ENCODE data around the gene GRAMD2B.
"Not testable (repeated sequence)": the region's sequence is repeated elsewhere in the genome, so short reads cannot be mapped to it uniquely, and the experiment has no call there.

Gene GRAMD2B

GRCh38 chr5:126449751-126450271, 26.6 kb downstream of the GRAMD2B start:
- peak; percentile 75 for DNase-seq (ENCODE audit: low spot score)

- no peak for DNase-seq (ENCODE audit: low spot score)
These were observed 27.1 kb downstream of the GRAMD2B start for GRCh38 chr5:126450346-126450745.

DNA sequence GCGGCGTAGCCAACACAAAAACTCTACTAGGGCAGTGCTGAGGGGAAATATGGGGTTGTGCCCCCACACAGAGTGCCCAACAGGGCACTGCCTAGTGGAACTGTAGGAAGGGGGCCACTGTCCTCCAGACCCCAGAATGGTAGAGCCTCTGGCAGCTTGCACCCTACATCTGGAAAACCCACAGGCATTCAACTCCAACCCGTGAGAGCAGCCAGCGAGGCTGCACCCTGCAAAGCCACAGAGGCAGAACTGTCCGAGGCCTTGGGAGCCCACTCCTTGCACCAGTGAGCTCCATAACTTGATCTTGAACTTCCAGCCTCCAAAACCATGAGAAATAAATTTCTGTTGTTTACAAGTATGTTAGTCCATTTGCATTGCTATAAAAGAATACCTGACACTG, 27.7 kb downstream of the GRAMD2B start:
- no peak for DNase-seq (ENCODE audit: low spot score)

DNA sequence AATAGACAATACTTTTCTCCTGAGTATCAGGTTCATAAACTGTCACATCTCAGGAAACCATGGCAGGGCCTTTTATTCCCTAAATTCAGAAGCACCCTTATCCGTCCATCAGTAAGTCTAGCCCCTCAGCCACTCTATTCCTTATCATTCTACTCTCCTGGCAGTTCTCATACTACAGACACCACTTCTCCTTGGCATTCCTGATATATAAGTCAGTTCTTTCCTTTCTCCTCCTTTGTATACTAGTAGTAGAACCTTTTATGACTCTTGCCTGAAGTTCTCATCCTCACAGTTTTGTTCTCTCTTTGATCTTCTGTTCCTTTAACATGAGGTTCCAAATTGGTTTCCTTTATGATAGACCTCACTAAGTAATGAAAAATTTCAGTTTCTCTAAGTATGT, 29.3 kb downstream of the GRAMD2B start:
- no peak for DNase-seq (ENCODE audit: low spot score)

DNA sequence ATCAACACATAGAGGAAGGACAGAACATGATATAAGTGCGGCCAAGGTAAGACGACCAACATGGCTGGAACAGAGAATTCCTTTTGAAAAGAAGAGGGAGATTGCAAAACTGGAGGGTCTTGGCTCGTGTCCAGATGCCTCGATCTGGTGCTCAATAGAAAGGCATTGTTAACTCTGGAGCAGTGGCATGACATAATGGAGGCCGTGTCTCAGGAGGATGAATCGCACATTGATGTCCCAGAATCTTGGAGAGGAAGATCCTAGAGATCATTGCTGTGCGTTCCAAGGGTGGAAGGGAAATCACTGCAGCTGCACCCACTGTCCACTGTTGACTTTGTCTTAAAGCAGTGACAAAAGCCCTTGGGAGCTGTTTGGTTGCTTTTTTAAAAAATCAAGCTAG, 30.9 kb downstream of the GRAMD2B start:
- DNase-seq (ENCODE audit: low spot score) = no peak

DNA sequence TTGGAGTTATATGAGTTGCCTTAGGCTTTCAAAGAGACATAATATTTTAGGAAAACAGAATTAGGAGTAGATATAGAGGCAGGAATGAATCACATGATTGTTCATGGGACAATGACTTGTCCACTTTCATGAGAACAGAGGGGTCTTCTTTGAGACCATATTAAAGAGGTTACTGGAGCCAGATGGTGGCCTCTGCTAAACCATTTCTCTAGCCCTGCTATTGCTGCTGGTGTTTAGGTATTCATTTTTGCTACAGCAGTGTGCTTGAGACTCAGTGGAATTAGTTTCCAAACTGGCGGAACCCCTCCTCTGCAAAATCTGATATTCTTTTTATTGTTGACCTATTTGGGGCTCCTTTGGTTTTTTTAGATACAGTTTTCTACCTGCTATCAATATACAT, 31.3 kb downstream of the GRAMD2B start:
- DNase-seq (ENCODE audit: low spot score) = no peak

- DNase-seq (ENCODE audit: low spot score) = no peak
These were observed 32.1 kb downstream of the GRAMD2B start for GRCh38 chr5:126455264-126455663.

GRCh38 chr5:126455728-126456127, 32.5 kb downstream of the GRAMD2B start:
- DNase-seq (ENCODE audit: low spot score) = peak; percentile 26

GRCh38 chr5:126456217-126456820, 33.1 kb downstream of the GRAMD2B start:
- no peak for DNase-seq (ENCODE audit: low spot score)

DNA sequence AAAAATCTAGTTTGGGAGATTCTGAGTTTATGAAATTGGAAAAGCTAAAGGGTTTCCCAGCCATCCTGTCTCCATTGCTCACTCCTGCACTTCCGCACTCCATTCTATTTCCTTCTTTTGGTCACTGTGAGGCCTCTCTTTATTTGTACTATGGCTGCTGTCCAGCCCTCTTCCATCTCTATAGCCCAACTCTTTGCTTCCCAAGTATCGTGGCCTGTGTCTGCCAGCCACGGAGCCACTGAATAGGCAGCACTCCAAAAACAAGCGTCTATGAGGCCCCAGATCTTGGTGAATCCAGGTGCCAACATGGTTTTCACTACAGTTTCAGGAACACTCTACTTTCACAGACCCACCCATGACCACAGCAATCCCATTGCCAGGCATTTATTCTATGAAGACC, 37.2 kb downstream of the GRAMD2B start:
- no peak for DNase-seq (ENCODE audit: low spot score)

- DNase-seq (ENCODE audit: low spot score) = no peak
These were observed 37.8 kb downstream of the GRAMD2B start for GRCh38 chr5:126460977-126461376.

GRCh38 chr5:126461838-126462237, 38.6 kb downstream of the GRAMD2B start:
- no peak for DNase-seq (ENCODE audit: low spot score)

DNA sequence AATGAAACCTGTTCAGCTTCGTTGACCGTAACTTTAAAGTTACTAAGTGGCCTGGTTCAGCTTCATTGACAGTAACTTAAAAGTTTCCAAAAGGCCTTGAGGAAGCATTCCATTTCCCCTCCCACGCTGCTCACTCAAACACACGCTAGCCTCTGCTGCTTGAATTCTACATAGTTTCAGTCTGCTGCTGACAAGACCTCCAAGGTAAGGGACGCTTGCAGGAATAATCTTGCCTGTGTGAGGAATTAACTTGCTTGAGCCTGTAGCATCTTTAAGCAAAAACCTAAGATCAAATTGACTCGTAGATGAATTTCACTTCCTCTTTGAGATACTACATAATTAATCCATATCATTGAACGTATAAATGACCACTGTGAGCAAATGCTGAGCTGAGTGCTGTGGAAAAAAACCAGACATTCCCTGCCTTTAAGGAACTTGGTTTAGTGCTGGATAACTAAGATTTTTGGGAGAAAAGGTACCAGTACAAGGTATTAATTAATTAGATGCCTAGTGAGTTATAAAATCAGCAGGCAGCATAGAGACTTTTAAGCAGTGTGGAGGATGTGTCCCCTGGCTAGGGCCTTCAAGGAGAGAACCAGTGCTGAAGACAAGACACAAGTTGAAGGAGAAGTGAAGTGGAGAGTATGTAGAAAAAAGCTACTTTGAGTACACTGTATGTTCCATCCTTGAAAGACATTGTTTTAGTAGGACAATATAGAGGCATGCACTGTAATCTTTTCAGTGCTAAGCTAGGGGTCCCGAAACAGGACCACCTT, 39.2 kb downstream of the GRAMD2B start:
- DNase-seq (ENCODE audit: low spot score) = no peak

- no peak for DNase-seq (ENCODE audit: low spot score)
These were observed 40.8 kb downstream of the GRAMD2B start for GRCh38 chr5:126464016-126464415.

DNA sequence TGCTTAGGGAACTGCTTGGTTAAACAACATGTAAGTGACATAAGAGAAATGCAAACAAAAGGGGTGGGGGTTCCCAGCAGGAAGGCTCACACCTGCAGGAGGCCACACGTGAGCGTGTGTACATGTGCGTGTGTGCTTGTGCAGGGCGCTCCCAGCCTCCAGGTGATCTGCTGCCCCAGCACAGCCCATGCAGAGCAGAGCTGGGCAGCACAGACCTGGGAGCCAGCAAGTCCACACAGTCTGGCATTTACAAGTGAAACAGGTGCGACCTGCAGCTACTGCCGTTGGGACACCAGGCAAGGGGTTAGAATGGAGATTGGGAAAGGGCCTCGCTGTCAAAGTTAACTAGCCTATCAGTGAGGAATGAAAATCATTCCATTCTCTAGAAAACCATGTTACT, 41.8 kb downstream of the GRAMD2B start:
- no peak for DNase-seq (ENCODE audit: low spot score)

- DNase-seq (ENCODE audit: low spot score) = no peak
These were observed 44.9 kb downstream of the GRAMD2B start for GRCh38 chr5:126468091-126468490.

GRCh38 chr5:126469536-126470316, 46.5 kb downstream of the GRAMD2B start:
- no peak for DNase-seq (ENCODE audit: low spot score)

DNA sequence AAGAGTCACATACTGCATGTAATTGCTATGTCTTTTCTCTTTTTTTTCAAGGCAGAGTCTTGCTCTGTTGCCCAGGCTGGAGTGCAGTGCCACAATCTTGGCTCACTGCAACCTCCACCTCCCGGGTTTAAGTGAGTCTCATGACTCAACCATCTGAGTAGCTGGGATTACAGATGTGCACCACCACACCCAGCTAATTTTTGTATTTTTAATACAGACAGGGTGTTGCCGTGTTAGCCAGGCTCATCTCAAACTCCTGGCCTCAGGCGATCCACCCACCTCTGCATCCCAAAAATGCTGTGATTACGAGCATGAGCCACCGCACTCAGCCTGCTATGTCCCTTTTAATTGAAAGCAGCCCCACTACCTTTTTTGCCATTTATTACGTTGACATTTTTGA, 47.3 kb downstream of the GRAMD2B start:
- DNase-seq (ENCODE audit: low spot score) = not testable (repeated sequence)

DNA sequence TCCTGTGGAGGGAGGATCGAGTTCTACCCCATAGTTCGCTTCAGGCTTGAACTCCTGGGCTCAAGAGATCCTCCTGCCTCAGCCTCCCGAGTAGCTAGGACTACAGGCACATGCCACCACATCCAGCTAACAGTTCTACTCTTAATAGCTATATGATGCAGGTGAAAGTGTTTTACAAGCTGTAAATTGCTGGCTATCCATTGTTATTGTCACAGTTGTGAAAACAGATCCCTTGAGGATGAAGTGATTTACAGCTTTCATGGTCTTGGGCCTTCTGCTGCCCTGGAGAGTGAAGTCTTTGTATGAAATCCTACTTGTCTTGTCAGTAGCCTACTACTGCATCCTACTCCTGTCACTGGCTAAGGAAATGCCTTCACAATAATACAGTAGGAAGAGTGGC, 48.0 kb downstream of the GRAMD2B start:
- no peak for DNase-seq (ENCODE audit: low spot score)

GRCh38 chr5:126471875-126472537, 48.8 kb downstream of the GRAMD2B start:
- DNase-seq (ENCODE audit: low spot score) = no peak

DNA sequence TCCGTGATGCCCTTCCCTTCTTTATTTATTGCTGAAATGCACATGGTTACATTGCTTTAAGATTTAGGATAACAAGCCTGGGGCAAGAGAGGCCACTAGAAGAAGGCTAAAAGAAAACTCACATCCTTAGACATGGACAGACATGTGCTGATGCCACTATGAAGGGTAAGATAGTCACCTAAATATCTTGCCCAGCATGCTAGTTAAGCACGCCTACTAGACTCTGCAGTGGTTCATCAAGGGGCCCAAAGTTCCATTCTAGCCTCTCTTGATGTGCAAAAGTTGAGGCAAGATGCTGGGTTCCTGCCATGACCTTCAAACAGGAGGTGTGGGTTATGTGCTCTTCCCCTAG, 49.3 kb downstream of the GRAMD2B start:
- no peak for DNase-seq (ENCODE audit: low spot score)
